Tibial artery (tissue), 4 donors: ENCODE measurements around the gene LZTS2.

Experiments used
- DNase-seq, 2 donors: peaks; one replicate each; pipeline ENCODE4 v3.0.0-alpha.2; 2019
- H3K27ac ChIP-seq, 2 donors: fragments of 200-600 bp; sonication (generic) in 1 of 2; 1 replicate in 1 of 2; 2 replicates in 1 of 2; pipeline ENCODE4 v1.5.1; 2018 to 2019; ENCODE audit warnings: mild to moderate bottlenecking in 1 of 2
- H3K27me3 ChIP-seq, 2 donors: fragments of 200-600 bp; sonication (generic) in 1 of 2; one replicate each; pipeline versions ENCODE4 v1.5.1 to v1.6.0; 2016 to 2019
- H3K36me3 ChIP-seq, 3 donors: fragments of 200-600 bp; sonication (generic) in 2 of 3; one replicate each; pipeline ENCODE4 v1.5.1; 2016 to 2019; ENCODE audit warnings: mild to moderate bottlenecking in 2 of 3
- H3K4me1 ChIP-seq, 4 donors: fragments of 200-600 bp; sonication (generic) in 2 of 4; 1 replicate in 3 of 4; 2 replicates in 1 of 4; pipeline ENCODE4 v1.5.1; 2016 to 2019
- H3K4me3 ChIP-seq, 2 donors: fragments of 200-600 bp; sonication (generic) in 1 of 2; 1 replicate in 1 of 2; 2 replicates in 1 of 2; pipeline ENCODE4 v1.5.1; 2018 to 2019; ENCODE audit warnings: mild to moderate bottlenecking in 2 of 2
- H3K9me3 ChIP-seq, 3 donors: fragments of 200-600 bp; sonication (generic) in 1 of 3; one replicate each; pipeline ENCODE4 v1.5.1; 2016 to 2019
- intact Hi-C: fragments of 100-400 bp; cut with DNase I; formaldehyde crosslinking; loops from one replicate; pipeline ENCODE4 v1.15.0; 2023; ENCODE audit warnings: low total_unique reads
- TF ChIP-seq, protein P1 (sequence below), 2 experiments: fragments of 200-600 bp in 1 of 2; fragments of 450-650 bp in 1 of 2; IDR thresholded peaks; one replicate each; pipeline ENCODE4 v1.5.1; 2017 to 2019; ENCODE audit warnings: antibody characterized with exemption in 2 of 2, mild to moderate bottlenecking in 1 of 2, moderate library complexity in 1 of 2

The LZTS2 gene

DNA sequence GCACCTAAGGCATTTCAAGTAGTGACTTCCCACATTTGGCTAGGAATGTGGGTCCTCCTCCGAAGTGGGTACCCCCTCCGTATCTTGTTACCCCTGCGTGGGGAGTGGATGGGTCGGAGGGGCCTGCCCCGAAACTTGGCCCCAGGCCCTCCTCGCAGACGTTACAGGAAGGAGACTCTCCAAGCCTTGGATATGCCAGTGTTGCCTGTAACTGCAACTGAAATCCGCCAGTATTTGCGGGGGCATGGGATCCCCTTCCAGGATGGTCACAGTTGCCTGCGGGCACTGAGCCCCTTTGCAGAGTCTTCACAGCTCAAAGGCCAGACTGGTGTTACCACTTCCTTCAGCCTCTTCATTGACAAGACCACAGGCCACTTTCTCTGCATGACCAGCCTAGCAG lies 11.4 kb upstream of the LZTS2 start:
- Histone ChIP-seq H3K4me1 (peaks cover 0 to 36% (median 26%) of the 10 kb centered on the region in 4 donors), H3K27ac (peak overlapping the region in 1 of 2 donors; percentile 85), H3K36me3 (peaks cover 0 to 55% (median 30%) of the 10 kb centered on the region in 3 donors), H3K4me3 (peak overlapping the region; percentile 85 to 94), H3K27me3 (no peaks in the 10 kb centered on the region), H3K9me3 (no peaks in the 10 kb centered on the region)
- TF ChIP-seq, protein P1, sequence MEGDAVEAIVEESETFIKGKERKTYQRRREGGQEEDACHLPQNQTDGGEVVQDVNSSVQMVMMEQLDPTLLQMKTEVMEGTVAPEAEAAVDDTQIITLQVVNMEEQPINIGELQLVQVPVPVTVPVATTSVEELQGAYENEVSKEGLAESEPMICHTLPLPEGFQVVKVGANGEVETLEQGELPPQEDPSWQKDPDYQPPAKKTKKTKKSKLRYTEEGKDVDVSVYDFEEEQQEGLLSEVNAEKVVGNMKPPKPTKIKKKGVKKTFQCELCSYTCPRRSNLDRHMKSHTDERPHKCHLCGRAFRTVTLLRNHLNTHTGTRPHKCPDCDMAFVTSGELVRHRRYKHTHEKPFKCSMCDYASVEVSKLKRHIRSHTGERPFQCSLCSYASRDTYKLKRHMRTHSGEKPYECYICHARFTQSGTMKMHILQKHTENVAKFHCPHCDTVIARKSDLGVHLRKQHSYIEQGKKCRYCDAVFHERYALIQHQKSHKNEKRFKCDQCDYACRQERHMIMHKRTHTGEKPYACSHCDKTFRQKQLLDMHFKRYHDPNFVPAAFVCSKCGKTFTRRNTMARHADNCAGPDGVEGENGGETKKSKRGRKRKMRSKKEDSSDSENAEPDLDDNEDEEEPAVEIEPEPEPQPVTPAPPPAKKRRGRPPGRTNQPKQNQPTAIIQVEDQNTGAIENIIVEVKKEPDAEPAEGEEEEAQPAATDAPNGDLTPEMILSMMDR (IDR thresholded peaks at IDR 0.05) = no peak
- intact Hi-C loops = loop anchor here (5.0 kb wide), 1 partner anchor 44 kb away; the partner anchor contains the start of genes PDZD7 and SFXN3
- DNase-seq = no peak

DNA sequence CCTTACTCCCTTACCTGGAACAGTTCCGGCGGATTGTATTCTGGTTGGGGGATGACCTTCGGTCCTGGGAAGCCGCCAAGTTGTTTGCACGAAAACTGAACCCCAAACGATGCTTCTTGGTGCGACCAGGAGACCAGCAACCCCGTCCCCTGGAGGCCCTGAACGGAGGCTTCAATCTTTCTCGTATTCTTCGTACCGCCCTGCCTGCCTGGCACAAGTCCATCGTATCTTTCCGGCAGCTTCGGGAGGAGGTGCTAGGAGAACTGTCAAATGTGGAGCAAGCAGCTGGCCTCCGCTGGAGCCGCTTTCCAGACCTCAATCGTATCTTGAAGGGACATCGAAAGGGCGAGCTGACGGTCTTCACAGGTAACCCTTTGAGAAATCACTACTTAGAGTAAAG lies 10.5 kb upstream of the LZTS2 start:
- Histone ChIP-seq H3K36me3 (peaks cover 0 to 55% (median 28%) of the 10 kb centered on the region in 3 donors), H3K4me1 (peaks cover 0 to 36% (median 26%) of the 10 kb centered on the region in 4 donors), H3K27ac (no peak overlapping the region), H3K4me3 (no peak overlapping the region), H3K27me3 (no peaks in the 10 kb centered on the region), H3K9me3 (no peaks in the 10 kb centered on the region)
- TF ChIP-seq, protein P1 (IDR thresholded peaks at IDR 0.05) = no peak
- intact Hi-C loops = loop anchor here (5.0 kb wide), 1 partner anchor 43 kb away; the partner anchor contains the start of genes PDZD7 and SFXN3
- DNase-seq = no peak

DNA sequence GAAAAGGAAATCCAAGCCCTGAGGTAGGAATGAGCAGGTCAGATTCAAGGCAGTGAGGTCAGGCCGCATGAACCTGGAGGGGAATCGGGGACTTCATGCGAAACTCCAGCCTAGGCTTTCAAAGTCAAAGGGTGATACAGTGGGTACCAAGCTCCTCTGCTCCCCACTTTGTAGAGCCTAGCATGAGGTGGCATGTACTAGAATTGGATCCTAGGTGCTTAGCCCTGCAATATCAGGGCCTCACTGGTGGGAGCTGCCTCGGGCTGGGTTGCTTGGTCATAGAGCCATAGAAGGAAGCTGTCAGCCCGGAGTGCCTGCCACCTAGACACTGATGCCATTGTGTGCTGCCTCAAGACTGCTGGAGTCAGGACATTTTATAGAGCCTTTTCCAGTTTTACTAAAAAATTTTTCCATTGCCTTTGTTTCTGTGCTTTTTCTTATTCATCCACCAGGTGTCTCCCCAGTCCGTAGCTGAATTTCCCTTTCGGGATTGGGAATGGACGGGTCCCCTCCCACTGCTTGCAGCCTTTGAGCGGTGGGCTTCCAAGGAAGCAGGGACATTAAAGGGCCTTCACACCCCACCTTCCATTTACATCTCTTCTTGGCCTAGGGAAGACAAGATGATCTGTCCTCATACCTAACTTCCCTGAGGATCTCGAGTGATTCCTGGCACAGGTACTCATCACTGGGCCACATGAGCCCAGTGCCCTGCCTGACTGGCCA lies 5.5 kb upstream of the LZTS2 start:
- DNase-seq = no peak

DNA sequence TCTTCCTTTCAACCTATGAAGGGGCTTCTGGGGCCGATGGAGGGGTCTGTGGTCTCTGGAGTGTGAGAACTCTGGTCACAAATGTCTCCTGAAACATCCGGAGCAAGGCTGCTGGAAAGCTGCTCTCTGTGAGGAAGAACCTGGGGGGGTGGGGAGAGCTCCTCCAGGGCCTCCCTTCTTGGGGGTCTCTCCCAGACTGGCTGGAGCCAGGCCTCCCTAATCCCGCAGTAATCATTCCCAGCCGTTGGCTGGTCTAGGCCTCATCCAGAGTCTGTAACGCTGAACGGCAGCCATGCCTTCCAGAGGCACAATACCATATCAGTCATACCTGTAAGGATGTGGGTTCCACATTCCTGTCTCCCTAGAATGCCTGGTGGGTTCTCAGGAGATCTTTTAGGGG lies 4.4 kb upstream of the LZTS2 start:
- peaks cover 0 to 15% (median 10%) of the 10 kb centered on the region in 4 donors for H3K4me1 ChIP-seq
- peak overlapping the region; percentile 13 to 15 for H3K27ac ChIP-seq
- DNase-seq = no peak
- no peaks in the 10 kb centered on the region for H3K9me3 ChIP-seq
- intact Hi-C loops = loop anchor here (2.0 kb wide), 1 partner anchor 20 kb away; no protein-coding TSS in a partner anchor
- no peaks in the 10 kb centered on the region for H3K27me3 ChIP-seq
- H3K36me3 ChIP-seq = peaks cover 0 to 31% (median 22%) of the 10 kb centered on the region in 3 donors
- H3K4me3 ChIP-seq = no peak overlapping the region
- TF ChIP-seq, protein P1 (IDR thresholded peaks at IDR 0.05) = no peak

More for the DNA sequence above, 5.5 kb upstream of the LZTS2 start:
- no peaks in the 10 kb centered on the region for H3K27me3 ChIP-seq
- TF ChIP-seq, protein P1 (IDR thresholded peaks at IDR 0.05) = peak; percentile 73 to 90
- H3K9me3 ChIP-seq = no peaks in the 10 kb centered on the region
- peaks cover 0 to 22% (median 14%) of the 10 kb centered on the region in 4 donors for H3K4me1 ChIP-seq
- intact Hi-C loops = loop anchor here (2.0 kb wide), 1 partner anchor 21 kb away; no protein-coding TSS in a partner anchor
- H3K4me3 ChIP-seq = no peak overlapping the region
- no peak overlapping the region for H3K27ac ChIP-seq
- H3K36me3 ChIP-seq = peaks cover 0 to 38% (median 28%) of the 10 kb centered on the region in 3 donors

DNA sequence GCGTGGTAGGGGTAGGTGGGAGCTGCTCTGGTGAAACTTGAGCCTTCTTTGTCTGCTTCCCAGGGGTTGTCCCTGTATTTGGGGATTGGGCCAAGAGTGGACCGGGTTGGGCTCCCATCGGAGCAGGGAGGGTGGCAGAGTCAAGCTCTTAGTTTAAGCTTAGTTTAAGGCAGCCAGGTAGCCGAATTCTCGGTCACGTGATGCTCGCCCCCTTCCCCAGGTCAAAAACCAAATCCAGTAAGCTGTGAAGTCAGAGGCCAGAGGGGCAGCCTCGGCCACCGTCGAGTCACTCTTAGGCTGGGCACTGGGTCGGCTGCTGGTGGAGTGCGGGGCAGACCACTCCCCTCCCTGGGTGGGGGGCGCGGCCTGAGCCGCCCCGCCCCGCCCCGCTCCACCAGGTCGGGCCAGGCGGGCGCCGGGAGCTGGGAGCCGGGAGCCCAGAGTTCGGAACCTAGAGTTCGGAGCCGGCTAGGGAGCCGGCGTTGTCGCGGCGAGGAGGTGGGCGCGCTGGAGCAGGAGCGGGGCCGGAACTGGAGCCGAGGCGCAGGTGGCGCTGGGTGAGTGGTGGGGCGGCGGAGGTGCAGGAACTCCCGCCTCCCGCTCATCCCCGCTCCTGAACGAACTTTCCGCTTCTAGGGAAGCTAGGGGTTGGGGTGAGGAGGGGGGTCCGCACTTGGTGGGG lies 2.8 kb upstream of the LZTS2 start:
- intact Hi-C loops = no loop called here
- TF ChIP-seq, protein P1 (IDR thresholded peaks at IDR 0.05) = no peak
- H3K36me3 ChIP-seq = peaks cover 0 to 16% (median 7%) of the 10 kb centered on the region in 3 donors
- peak overlapping the region; percentile 73 to 79 for H3K4me3 ChIP-seq
- peak overlapping the region; percentile 99 to 100 for H3K27ac ChIP-seq
- peaks cover 0 to 30% (median 23%) of the 10 kb centered on the region in 4 donors for H3K4me1 ChIP-seq
- no peaks in the 10 kb centered on the region for H3K27me3 ChIP-seq
- no peak for DNase-seq
- no peaks in the 10 kb centered on the region for H3K9me3 ChIP-seq
